Suppressor macrophage treated with lipopolysaccharide for 4 hours (primary cell): ENCODE measurements around the gene ITGAV.

Experiments
- DNase-seq: peaks from one replicate; pipeline ENCODE4 v3.0.0-alpha.2; 2020

Gene ITGAV

GRCh38 chr2:186688813-186689212 lies 99.0 kb downstream of the ITGAV start:
- no peak for DNase-seq

DNA sequence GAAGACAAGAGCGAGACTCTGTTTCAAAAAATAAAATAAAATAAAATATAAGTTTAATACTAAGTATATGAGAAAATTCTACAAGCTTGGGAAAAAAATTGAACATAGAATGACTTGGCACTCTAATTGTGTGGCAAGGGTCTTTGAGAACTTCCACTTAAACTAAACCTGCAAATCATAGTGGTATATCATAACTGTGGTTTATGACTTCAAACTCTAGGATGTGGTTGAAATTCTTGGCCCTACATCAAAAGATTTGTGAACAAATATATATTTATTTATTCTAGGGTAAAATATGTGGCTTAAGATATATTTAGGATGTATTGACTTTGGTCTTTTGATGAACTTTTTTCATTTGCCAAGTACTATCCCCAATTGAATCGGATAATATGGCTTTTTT lies 100.9 kb downstream of the ITGAV start:
- DNase-seq = no peak

DNA sequence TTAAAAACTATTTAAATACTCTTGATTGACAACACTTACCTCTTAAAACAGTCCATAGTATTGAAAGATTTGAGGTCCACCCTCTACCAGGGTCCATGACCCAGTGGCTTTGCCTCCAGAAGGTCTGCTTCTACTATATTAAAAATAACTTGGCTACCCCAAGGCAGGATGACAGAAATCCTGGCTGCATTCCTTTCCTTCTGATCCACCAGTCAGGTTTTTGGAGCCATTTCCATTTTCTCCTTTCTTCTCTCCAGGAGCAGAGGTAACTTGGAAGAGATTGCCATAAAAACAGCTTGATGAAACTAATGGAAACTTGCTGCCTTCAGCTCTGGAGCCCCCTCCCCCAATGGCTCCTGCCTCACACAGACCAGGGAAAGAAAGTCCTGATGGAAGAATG lies 101.4 kb downstream of the ITGAV start:
- DNase-seq = no peak

DNA sequence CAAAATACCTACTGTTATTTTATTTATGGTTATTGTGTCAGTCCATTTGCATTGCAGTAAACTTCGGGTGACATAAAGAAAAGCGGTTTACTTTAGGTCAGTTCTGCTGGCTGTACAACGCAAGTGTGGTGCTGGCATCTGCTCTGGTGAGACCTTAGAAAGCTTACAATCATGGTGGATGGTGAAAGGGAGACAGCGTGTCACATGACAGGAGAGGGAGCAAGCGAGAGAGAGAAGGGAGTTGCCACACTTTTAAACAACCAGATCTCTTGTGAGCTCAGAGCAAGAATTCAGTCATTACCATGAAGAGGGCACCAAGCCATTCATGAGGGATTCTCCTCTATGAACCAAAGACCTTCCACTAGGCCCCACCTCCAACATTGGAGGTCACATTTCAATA lies 102.0 kb downstream of the ITGAV start:
- DNase-seq = no peak

- no peak for DNase-seq
Observed at GRCh38 chr2:186693446-186693832, 103.6 kb downstream of the ITGAV start.

DNA sequence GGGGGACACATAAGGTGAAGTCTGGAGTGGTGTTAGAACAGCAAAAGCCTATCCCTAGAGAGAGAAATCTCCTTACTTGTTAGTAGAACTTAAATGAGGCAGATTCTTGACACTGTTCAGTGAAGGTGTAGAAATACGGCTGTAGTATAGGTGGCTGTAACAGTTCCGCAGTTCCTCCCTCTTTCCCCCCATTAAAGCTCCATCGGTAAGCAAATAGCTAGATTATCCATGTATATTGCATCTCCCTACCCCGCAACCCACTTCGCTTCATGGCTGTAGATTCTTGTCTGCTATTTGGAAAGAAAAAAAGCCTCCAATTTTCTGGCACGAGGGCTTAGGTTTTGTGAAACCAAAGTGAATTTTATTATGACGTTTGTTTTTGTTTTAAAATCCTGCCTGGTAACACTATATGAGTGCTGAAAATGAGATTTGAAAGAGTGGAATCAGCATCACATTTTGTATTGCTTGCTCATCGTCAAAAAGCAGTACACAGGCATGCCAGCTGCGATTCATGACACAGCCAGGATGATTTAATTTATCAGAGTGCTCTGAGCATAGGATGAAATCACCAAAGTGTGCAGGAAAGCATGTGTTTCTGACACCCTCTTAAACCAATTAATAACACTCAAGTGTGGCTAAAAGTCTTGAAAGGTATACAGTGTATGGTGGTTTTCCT lies 105.4 kb downstream of the ITGAV start:
- peak; percentile 35 for DNase-seq

DNA sequence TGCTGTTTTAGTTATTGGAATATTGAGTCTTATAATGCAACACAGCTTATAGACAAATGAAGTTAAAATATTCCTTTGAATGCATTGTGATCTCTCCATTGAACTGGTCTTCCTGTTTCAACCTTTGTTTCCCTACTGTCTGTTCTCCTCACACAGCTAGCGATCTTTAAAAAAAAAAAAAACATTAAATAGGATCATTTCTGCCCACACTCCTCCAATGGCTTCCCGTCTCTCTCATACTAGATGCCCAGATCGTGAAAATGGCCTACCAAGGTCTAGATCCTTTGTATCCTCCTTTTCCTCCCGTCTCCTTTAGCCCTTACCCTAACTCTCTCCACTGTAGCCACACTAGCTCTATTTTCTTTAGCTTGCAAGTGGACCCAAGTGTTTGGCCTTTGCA lies 106.4 kb downstream of the ITGAV start:
- no peak for DNase-seq

DNA sequence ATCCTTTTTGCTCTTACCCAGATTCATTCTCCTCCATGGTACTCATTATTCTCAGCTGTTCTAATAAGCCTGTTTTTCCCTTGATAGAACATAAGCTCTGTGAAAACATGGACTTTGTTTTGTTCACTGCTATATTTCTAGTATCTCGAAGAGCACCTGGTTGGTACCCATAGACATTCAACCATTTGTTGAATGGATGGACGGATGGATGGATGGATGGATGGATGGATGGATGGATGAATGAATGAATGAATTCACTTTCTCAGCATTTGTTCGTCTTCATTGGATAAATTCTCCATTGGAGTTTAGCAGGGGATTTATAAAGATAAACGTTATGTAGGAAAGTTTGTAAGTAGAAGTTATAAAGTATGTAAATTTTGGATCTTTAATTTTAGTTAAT lies 106.9 kb downstream of the ITGAV start:
- DNase-seq = no peak

- DNase-seq = no peak
Observed at GRCh38 chr2:186697536-186697935, 107.7 kb downstream of the ITGAV start.

- no peak for DNase-seq
Observed at GRCh38 chr2:186699742-186700141, 109.9 kb downstream of the ITGAV start.

DNA sequence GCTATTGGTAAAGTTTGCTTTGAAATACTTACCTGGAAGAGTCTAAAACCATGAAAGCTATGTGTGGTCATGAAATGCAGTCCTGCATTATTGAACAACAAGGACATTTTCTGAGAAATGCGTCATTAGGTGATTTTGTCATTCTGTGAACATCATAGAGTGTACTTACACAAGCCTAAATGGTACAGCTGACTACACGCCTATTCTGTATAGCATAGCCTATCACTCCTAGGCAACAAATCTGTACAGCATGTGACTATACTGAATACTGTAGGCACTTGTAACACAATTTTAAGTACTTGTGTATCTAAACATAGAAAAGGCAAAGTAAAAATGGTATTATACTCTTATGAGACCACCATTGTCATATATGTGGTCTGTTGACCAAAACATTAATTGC lies 112.2 kb downstream of the ITGAV start:
- DNase-seq = no peak

DNA sequence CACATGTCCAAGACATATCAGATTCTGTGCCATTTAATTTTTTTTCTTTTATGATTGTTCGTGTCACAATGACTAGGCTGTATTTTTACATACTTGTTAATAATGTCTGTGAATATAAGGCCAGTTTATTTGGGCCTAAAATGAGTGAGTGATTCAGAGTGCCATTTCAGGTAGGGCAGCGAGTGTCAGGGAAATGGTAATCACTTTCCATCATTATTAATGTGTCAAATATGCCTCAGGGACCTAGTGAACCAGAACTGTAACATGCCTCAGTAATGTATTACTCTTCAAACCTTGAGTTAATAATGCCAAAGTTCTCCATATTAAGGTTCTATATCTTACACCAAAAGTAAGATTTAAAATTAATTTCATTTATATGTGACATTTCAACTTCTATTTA lies 112.6 kb downstream of the ITGAV start:
- no peak for DNase-seq

GRCh38 chr2:186704897-186705296 lies 115.0 kb downstream of the ITGAV start:
- DNase-seq = no peak

DNA sequence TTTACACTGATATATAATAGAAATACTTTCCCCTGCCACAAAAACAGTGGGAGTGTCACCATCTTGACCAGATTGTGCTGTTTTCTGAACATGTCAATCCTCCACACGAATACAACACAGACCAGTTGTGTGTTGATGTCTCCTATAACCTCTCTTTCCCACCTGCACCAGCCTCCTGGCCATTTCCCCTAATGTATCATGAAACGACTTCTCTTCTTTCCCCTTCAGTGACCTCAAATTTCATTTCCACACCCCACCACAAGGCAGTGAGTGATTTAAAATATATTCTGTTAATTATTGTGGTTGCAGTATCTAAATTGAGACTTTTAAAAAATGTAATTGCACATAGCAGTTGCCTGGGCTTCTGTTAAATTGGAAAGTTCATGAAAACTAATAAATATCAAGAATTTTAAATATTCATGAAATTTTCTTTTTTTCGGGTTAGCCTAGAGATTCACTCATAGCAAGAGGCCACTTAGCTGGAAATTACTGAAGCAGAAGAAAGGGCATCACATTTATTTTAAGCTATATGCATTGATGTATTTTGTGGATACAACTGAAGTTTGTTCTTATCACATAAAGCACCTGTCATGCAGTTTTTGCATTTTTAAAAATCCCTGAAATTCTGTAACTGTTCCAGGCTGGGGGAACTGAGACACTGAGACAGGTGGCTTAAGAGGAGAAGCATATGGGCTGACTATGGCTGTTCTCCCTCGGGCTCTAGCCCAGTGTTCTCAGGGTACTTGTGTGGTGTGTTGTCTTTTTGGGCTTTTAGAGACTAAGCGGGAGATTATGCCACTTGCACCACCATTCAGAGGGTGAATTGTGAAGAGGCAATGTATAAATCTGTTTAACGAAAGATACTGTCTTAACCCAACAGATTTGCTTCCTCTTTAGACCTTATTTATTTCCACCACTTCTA lies 119.9 kb downstream of the ITGAV start:
- DNase-seq = no peak

DNA sequence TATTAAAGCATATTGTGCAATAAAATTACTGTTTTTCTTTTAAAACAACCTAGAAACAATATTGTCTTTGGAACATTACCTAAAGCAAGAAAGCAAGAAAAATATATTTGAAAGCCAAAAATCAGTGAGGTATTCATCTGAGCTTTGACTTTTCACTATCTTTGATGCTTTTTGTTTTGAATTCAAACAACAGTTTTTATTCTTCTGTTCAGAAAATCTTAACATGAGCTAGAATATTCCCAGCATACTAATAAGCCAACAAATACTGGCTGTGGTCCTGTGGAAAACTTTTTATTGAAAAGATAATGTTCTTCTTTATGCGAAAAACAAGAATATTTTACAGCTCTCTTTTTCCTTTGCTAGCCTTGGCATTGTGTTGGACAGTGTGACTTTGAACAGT lies 123.8 kb downstream of the ITGAV start:
- no peak for DNase-seq

GRCh38 chr2:186714611-186715010 lies 124.8 kb downstream of the ITGAV start:
- DNase-seq = no peak

DNA sequence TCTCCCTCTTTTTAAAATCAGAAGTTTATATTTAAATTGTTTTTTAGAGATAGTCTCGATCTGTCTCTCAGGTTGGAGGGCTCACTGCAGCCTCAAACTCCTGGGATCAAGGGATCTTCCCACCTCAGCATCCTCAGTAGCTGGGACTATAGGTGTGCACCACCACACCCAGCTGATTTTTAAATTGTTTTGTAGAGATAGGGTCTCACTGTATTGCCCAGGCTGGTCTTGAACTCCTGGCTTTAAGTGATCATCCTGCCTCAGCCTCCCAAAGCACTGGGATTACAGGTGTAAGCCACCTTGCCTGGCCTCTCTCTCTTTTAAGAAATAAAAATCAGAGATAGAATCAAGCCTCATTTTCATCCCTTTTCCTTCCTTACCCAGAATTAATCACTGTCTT lies 126.1 kb downstream of the ITGAV start:
- DNase-seq = no peak

- no peak for DNase-seq
Observed at GRCh38 chr2:186716899-186717298, 127.0 kb downstream of the ITGAV start.

GRCh38 chr2:186717320-186718007 lies 127.6 kb downstream of the ITGAV start:
- DNase-seq = no peak

GRCh38 chr2:186718122-186718521 lies 128.3 kb downstream of the ITGAV start:
- DNase-seq = no peak

- no peak for DNase-seq
Observed at GRCh38 chr2:186718903-186719302, 129.0 kb downstream of the ITGAV start.

DNA sequence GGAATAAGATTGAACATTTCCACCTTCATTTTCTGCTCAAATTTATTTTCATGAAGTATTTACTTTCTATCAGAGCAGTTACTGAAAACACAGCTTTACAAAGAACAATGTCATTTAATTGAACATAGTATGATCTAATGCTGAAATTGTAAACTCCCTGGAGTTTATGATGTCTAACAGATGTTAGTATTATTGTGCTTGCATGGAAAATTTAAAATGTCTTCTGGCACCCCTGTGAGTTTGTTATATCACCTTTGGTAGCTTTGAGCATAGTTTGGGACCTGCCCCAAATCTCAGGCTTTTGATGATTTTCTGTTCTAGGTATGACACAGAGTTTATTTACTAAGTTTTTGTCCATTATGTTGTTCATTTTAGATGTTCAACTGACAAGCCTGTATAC lies 132.1 kb downstream of the ITGAV start:
- DNase-seq = no peak

DNA sequence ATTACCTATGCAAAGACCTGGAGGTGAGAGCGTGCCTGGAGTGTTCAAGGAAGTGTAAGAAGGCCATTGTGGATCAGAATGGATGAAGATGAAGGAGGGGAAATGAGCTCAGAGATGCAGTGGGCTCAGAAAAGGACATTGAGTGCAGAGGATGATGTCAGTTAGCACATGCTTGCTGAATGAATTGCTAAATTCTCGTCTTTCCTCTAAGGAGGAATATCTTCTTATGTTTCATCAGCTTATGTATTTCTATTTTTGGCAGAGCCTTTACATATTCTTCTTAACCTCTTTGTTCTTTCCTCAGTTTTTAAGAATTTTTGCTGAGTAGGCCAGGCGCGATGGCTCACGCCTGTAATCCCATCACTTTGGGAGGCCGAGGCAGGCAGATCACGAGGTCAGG lies 134.9 kb downstream of the ITGAV start:
- DNase-seq = no peak

DNA sequence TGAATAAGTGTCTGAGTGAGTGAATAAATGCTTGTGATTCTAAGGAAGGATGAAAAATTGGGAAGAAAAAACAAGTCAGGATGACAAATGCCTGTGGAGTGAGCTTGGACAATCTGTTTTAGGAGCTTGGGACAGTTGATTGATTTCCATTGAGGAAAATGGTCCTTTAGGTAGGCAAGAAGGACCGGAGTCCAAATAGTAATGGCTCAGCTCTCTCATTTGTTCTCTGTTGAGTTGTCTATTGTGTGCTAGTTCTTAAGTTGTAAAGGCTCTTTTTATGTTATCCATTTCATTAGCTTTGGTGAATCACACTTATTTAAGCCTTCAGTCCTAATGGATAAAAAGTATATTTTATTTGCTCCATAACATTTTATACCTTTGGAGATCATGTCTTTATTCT lies 135.9 kb downstream of the ITGAV start:
- no peak for DNase-seq
